ENCODE results near the gene CCL19.

Gene CCL19

GRCh38 chr9:34685591-34685990, 5.5 kb downstream of the CCL19 start:
- Histone ChIP-seq H3K9ac (ENCODE audit: low read length) (no peak overlapping the region), H3K4me1 (ENCODE audit: control insufficient read depth in 1 of 2, insufficient read depth in 2 of 2, low read length in 2 of 2) (peaks cover 2 to 4% of the 10 kb centered on the region in 2 experiments), H2BK5ac (ENCODE audit: low read depth, low read length, poor library complexity) (no peak overlapping the region), H2BK120ac (ENCODE audit: insufficient read depth, low read length, poor library complexity) (no peak overlapping the region), H3K79me1 (ENCODE audit: low read length) (no peaks in the 10 kb centered on the region), H4K12ac (ENCODE audit: low read depth, low read length) (no peak overlapping the region), H3K79me2 (ENCODE audit: control insufficient read depth, insufficient read depth, low read length, poor library complexity) (no peaks in the 10 kb centered on the region), H3K27ac (ENCODE audit: low read depth, low read length) (no peak overlapping the region), H3K4me2 (ENCODE audit: low read length) (no peak overlapping the region), H3K18ac (ENCODE audit: low read length) (no peak overlapping the region), H3K4me3 (ENCODE audit: low read depth, low read length) (no peak overlapping the region), H4K91ac (ENCODE audit: low read depth, low read length) (no peak overlapping the region), H2AFZ (ENCODE audit: insufficient read depth, low read length, poor library complexity) (no peak overlapping the region), H3K23ac (ENCODE audit: low read length) (no peak overlapping the region), H4K8ac (ENCODE audit: low read depth, low read length) (no peak overlapping the region), H3K27me3 (ENCODE audit: insufficient read depth, low read length) (no peaks in the 10 kb centered on the region), H3K36me3 (ENCODE audit: control insufficient read depth in 1 of 2, insufficient read depth in 2 of 2, low read length in 2 of 2) (no peaks in the 10 kb centered on the region), H3K14ac (ENCODE audit: low read length) (no peak overlapping the region), H2AK5ac (ENCODE audit: low read length) (no peak overlapping the region), H3K9me3 (ENCODE audit: insufficient read depth, low read depth, low read length) (no peaks in the 10 kb centered on the region), H3K4ac (ENCODE audit: low read depth, low read length) (no peak overlapping the region), H2BK12ac (ENCODE audit: low read length) (no peak overlapping the region)
- DNase-seq: peak; percentile 28 to 57
- no CpG with 5 or more reads among the region's 4 CpGs for WGBS (ENCODE audit: extremely low coverage, insufficient coverage, insufficient read length)

GRCh38 chr9:34684816-34685215, 6.3 kb downstream of the CCL19 start:
- H2BK12ac ChIP-seq (ENCODE audit: low read length): no peak overlapping the region
- H4K8ac ChIP-seq (ENCODE audit: low read depth, low read length): no peak overlapping the region
- no CpG with 5 or more reads among the region's 4 CpGs for WGBS (ENCODE audit: extremely low coverage, insufficient coverage, insufficient read length)
- H2AK5ac ChIP-seq (ENCODE audit: low read length): no peak overlapping the region
- H3K4ac ChIP-seq (ENCODE audit: low read depth, low read length): no peak overlapping the region
- no peak overlapping the region for H2AFZ ChIP-seq (ENCODE audit: insufficient read depth, low read length, poor library complexity)
- no peak overlapping the region for H3K4me2 ChIP-seq (ENCODE audit: low read length)
- no peak overlapping the region for H4K12ac ChIP-seq (ENCODE audit: low read depth, low read length)
- no peak overlapping the region for H2BK5ac ChIP-seq (ENCODE audit: low read depth, low read length, poor library complexity)
- H3K27me3 ChIP-seq (ENCODE audit: insufficient read depth, low read length): no peaks in the 10 kb centered on the region
- DNase-seq: no peak
- H4K91ac ChIP-seq (ENCODE audit: low read depth, low read length): no peak overlapping the region
- no peak overlapping the region for H3K4me3 ChIP-seq (ENCODE audit: low read depth, low read length)
- peaks cover 2 to 4% of the 10 kb centered on the region in 2 experiments for H3K4me1 ChIP-seq (ENCODE audit: control insufficient read depth in 1 of 2, insufficient read depth in 2 of 2, low read length in 2 of 2)
- H2BK120ac ChIP-seq (ENCODE audit: insufficient read depth, low read length, poor library complexity): no peak overlapping the region
- H3K36me3 ChIP-seq (ENCODE audit: control insufficient read depth in 1 of 2, insufficient read depth in 2 of 2, low read length in 2 of 2): no peaks in the 10 kb centered on the region
- H3K23ac ChIP-seq (ENCODE audit: low read length): no peak overlapping the region
- no peak overlapping the region for H3K9ac ChIP-seq (ENCODE audit: low read length)
- H3K79me1 ChIP-seq (ENCODE audit: low read length): no peaks in the 10 kb centered on the region
- H3K14ac ChIP-seq (ENCODE audit: low read length): no peak overlapping the region
- H3K18ac ChIP-seq (ENCODE audit: low read length): no peak overlapping the region
- no peaks in the 10 kb centered on the region for H3K9me3 ChIP-seq (ENCODE audit: insufficient read depth, low read depth, low read length)
- H3K79me2 ChIP-seq (ENCODE audit: control insufficient read depth, insufficient read depth, low read length, poor library complexity): no peaks in the 10 kb centered on the region
- H3K27ac ChIP-seq (ENCODE audit: low read depth, low read length): no peak overlapping the region

DNA sequence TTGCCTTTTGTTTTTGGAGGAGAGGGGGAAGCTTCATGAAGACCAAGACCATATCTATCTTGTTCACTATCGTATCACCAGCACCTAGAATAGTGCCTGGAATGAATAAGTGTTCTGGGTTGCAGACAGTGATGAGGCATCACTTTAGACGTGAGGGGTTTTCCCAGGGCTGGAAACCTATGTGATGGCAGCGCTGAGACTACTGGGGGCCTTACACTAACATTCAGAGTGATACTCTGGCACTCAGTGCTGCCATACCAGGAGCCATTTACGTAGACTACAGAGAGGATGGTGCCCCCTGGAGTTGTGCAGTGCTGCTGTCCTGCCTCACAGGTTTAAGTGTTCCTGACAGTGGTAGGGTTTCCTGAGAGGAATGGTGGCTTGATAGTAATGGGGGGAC, 6.9 kb downstream of the CCL19 start:
- Histone ChIP-seq H3K18ac (ENCODE audit: low read length) (no peak overlapping the region), H3K79me2 (ENCODE audit: control insufficient read depth, insufficient read depth, low read length, poor library complexity) (no peaks in the 10 kb centered on the region), H3K27me3 (ENCODE audit: insufficient read depth, low read length) (no peaks in the 10 kb centered on the region), H3K79me1 (ENCODE audit: low read length) (no peaks in the 10 kb centered on the region), H3K4me2 (ENCODE audit: low read length) (no peak overlapping the region), H2BK12ac (ENCODE audit: low read length) (no peak overlapping the region), H3K4ac (ENCODE audit: low read depth, low read length) (no peak overlapping the region), H3K9ac (ENCODE audit: low read length) (no peak overlapping the region), H3K4me3 (ENCODE audit: low read depth, low read length) (no peak overlapping the region), H3K23ac (ENCODE audit: low read length) (no peak overlapping the region), H2AK5ac (ENCODE audit: low read length) (no peak overlapping the region), H3K14ac (ENCODE audit: low read length) (no peak overlapping the region), H3K27ac (ENCODE audit: low read depth, low read length) (no peak overlapping the region), H4K91ac (ENCODE audit: low read depth, low read length) (no peak overlapping the region), H3K9me3 (ENCODE audit: insufficient read depth, low read depth, low read length) (no peaks in the 10 kb centered on the region), H2BK5ac (ENCODE audit: low read depth, low read length, poor library complexity) (no peak overlapping the region), H2AFZ (ENCODE audit: insufficient read depth, low read length, poor library complexity) (no peak overlapping the region), H3K4me1 (ENCODE audit: control insufficient read depth in 1 of 2, insufficient read depth in 2 of 2, low read length in 2 of 2) (peaks cover 2 to 4% of the 10 kb centered on the region in 2 experiments), H4K8ac (ENCODE audit: low read depth, low read length) (no peak overlapping the region), H3K36me3 (ENCODE audit: control insufficient read depth in 1 of 2, insufficient read depth in 2 of 2, low read length in 2 of 2) (no peaks in the 10 kb centered on the region), H2BK120ac (ENCODE audit: insufficient read depth, low read length, poor library complexity) (no peak overlapping the region), H4K12ac (ENCODE audit: low read depth, low read length) (no peak overlapping the region)
- no peak for DNase-seq
- no CpG with 5 or more reads among the region's 4 CpGs for WGBS (ENCODE audit: extremely low coverage, insufficient coverage, insufficient read length)

GRCh38 chr9:34675869-34676268, 15.2 kb downstream of the CCL19 start:
- no peak overlapping the region for H3K23ac ChIP-seq (ENCODE audit: low read length)
- no peak overlapping the region for H2AFZ ChIP-seq (ENCODE audit: insufficient read depth, low read length, poor library complexity)
- H3K4me1 ChIP-seq (ENCODE audit: control insufficient read depth in 1 of 2, insufficient read depth in 2 of 2, low read length in 2 of 2): peaks cover 4 to 5% of the 10 kb centered on the region in 2 experiments
- no peaks in the 10 kb centered on the region for H3K79me1 ChIP-seq (ENCODE audit: low read length)
- no peak overlapping the region for H2BK12ac ChIP-seq (ENCODE audit: low read length)
- H3K4me2 ChIP-seq (ENCODE audit: low read length): no peak overlapping the region
- H3K9me3 ChIP-seq (ENCODE audit: insufficient read depth, low read depth, low read length): no peaks in the 10 kb centered on the region
- no peak overlapping the region for H2AK5ac ChIP-seq (ENCODE audit: low read length)
- H2BK120ac ChIP-seq (ENCODE audit: insufficient read depth, low read length, poor library complexity): no peak overlapping the region
- no peak overlapping the region for H4K8ac ChIP-seq (ENCODE audit: low read depth, low read length)
- DNase-seq: no peak
- H3K18ac ChIP-seq (ENCODE audit: low read length): no peak overlapping the region
- no peak overlapping the region for H3K27ac ChIP-seq (ENCODE audit: low read depth, low read length)
- H3K9ac ChIP-seq (ENCODE audit: low read length): no peak overlapping the region
- no peak overlapping the region for H3K14ac ChIP-seq (ENCODE audit: low read length)
- H4K12ac ChIP-seq (ENCODE audit: low read depth, low read length): no peak overlapping the region
- no peaks in the 10 kb centered on the region for H3K36me3 ChIP-seq (ENCODE audit: control insufficient read depth in 1 of 2, insufficient read depth in 2 of 2, low read length in 2 of 2)
- no peak overlapping the region for H4K91ac ChIP-seq (ENCODE audit: low read depth, low read length)
- H3K79me2 ChIP-seq (ENCODE audit: control insufficient read depth, insufficient read depth, low read length, poor library complexity): no peaks in the 10 kb centered on the region
- no peaks in the 10 kb centered on the region for H3K27me3 ChIP-seq (ENCODE audit: insufficient read depth, low read length)
- H3K4me3 ChIP-seq (ENCODE audit: low read depth, low read length): no peak overlapping the region
- no CpG with 5 or more reads among the region's 2 CpGs for WGBS (ENCODE audit: extremely low coverage, insufficient coverage, insufficient read length)
- H3K4ac ChIP-seq (ENCODE audit: low read depth, low read length): no peak overlapping the region
- no peak overlapping the region for H2BK5ac ChIP-seq (ENCODE audit: low read depth, low read length, poor library complexity)

All from trophoblast cell (in vitro differentiated cells and primary cell).